Stomach (tissue), 9 donors: ENCODE results near the gene NT5C1A. TPM values are rescaled to one million over a fixed set of nuclear protein-coding genes. Genes with fewer than 3 reads are reported as not detected.

Source experiments
- DNase-seq, 2 donors: peaks; one replicate each; pipeline versions ENCODE4 v3.0.0 to v3.0.0-alpha.2; 2013 to 2019
- H3K27ac ChIP-seq, 5 donors: fragments of 200-600 bp in 4 of 5; sonication (generic) in 4 of 5; one replicate each; pipeline ENCODE4 v1.5.1; 2013 to 2019; ENCODE audit warnings: mild to moderate bottlenecking in 1 of 5, moderate library complexity in 1 of 5
- H3K27me3 ChIP-seq, 3 donors: fragments of 200-600 bp; sonication (generic); one replicate each; pipeline ENCODE4 v1.5.1; 2017 to 2019; ENCODE audit warnings: mixed run types in 1 of 3
- H3K36me3 ChIP-seq, 4 donors: fragments of 200-600 bp; sonication (generic); 1 replicate in 3 of 4; 2 replicates in 1 of 4; pipeline ENCODE4 v1.5.1; 2016 to 2019
- H3K4me1 ChIP-seq, 4 donors: fragments of 200-600 bp; sonication (generic); one replicate each; pipeline ENCODE4 v1.5.1; 2016 to 2019
- H3K4me3 ChIP-seq, 4 donors: fragments of 200-600 bp; sonication (generic) in 3 of 4; one replicate each; pipeline ENCODE4 v1.5.1; 2016 to 2019; ENCODE audit warnings: mild to moderate bottlenecking in 1 of 4
- H3K9me3 ChIP-seq, 4 donors: fragments of 200-600 bp; sonication (generic); one replicate each; pipeline ENCODE4 v1.5.1; 2016 to 2019
- EP300 ChIP-seq: sonication (generic); formaldehyde crosslinking; IDR thresholded peaks from one replicate; pipeline ENCODE4 v1.6.1; 2017; ENCODE audit warnings: antibody characterized with exemption
- POLR2A ChIP-seq, 4 donors: fragments of 450-650 bp; IDR thresholded peaks; one replicate each; pipeline ENCODE4 v1.6.1; 2016; ENCODE audit warnings: antibody characterized with exemption in 4 of 4, control low read depth in 2 of 4, mild to moderate bottlenecking in 1 of 4, moderate library complexity in 1 of 4
- POLR2AphosphoS5 ChIP-seq, 3 donors: sonication (generic); formaldehyde crosslinking; IDR thresholded peaks; one replicate each; pipeline ENCODE4 v1.6.1; 2016; ENCODE audit warnings: antibody characterized with exemption in 3 of 3
- WGBS, 5 donors: extraction: QIAGEN DNeasy Blood & Tissue Kit in 3 of 5; methylation state at CpG; one replicate each; pipeline versions ENCODE4 v1.1.5 to v1.1.7; 2013 to 2018; 5-methylcytosine and 5-hydroxymethylcytosine counted together
- intact Hi-C: fragments of 100-400 bp; cut with DNase I; formaldehyde crosslinking; loops from one replicate; pipeline ENCODE4 v1.15.1; 2023; ENCODE audit warnings: low total_unique reads
- polyA plus RNA-seq, 3 donors: library from polyadenylated mRNA; stranded (reverse); fragments of 200-250 nt; gene quantifications; one replicate each; pipeline ENCODE4 v1.2.3, GENCODE V29; 2013
- total RNA-seq, 5 donors: library from RNA; depleted of rRNA; stranded (reverse); fragments of >200 nt; gene quantifications; one replicate each; pipeline versions ENCODE4 v1.1.0 to v1.2.3, GENCODE V29; 2014 to 2016
- TF ChIP-seq, protein P1 (sequence below), 7 experiments: fragments of 450-650 bp in 4 of 7; fragments of 200-600 bp in 3 of 7; sonication (generic) in 3 of 7; IDR thresholded peaks; one replicate each; pipeline ENCODE4 v1.5.1; 2016 to 2019; ENCODE audit warnings: antibody characterized with exemption in 7 of 7, control low read depth in 2 of 7, mild to moderate bottlenecking in 1 of 7
- donor health status: healthy with polysubstance abuse.
- donor health status: Bipolar disorder and iron deficiency.
- donor health status: healthy.

NT5C1A gene
- total and polyA plus RNA-seq, 8 donors, result 0.76 to 0.92 TPM; not detected in 6

DNA sequence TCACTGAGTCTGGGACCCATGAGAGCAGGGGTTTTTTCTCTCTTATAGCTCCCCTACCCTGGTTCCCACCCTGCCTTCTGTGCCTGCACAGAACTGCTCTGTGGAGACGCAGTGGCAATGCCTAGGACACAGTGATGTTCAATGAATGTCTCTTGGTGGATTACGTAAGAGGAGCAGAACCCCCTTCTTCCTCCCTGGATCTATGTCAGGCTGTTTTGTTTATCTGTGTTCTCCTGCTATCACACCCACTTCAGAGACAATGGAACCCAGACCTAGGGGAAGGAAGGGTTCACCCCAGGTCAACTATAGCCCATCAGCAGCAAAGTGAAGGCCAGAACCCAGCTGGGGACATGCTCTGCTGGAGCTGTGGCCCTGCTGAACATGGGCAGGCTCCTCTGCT is 17.3 kb upstream of the NT5C1A start:
- intact Hi-C loops, result no loop called here
- TF ChIP-seq POLR2AphosphoS5 (IDR thresholded peaks at IDR 0.05) (no peak), POLR2A (IDR thresholded peaks at IDR 0.05) (no peak), EP300 (no peak)
- H3K27me3 ChIP-seq, result peaks cover 0 to 92% (median 65%) of the 10 kb centered on the region in 3 donors

DNA sequence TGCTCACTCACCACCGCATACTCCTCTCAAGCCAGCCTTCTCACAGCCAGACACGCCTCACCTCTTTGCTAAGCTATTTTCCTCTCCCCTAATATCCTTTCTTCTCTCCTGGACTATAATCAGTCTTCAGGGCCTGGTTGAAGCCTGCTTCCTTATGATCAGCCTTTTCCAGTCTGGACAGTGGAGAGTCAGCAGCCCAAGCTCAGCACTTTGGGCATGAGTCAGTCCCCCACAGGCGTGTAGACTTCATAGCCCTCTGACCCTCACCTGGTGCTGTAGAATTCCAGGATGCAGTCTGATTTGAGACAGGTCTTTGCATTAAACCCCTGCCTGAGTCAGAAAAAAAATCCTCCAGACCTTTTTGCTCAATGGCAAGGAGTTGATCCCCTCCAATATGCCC is 16.8 kb upstream of the NT5C1A start:
- Histone ChIP-seq H3K4me3 (no peak overlapping the region), H3K9me3 (no peaks in the 10 kb centered on the region), H3K4me1 (peaks cover 18 to 28% (median 23%) of the 10 kb centered on the region in 4 donors), H3K36me3 (no peaks in the 10 kb centered on the region), H3K27me3 (peaks cover 0 to 94% (median 70%) of the 10 kb centered on the region in 3 donors), H3K27ac (no peak overlapping the region)
- 58 to 80% (median 67%) methylated on average over 3 of the region's 3 CpGs for WGBS, 5 donors
- no peak for DNase-seq
- intact Hi-C loops, result no loop called here
- no peak for TF ChIP-seq POLR2A (IDR thresholded peaks at IDR 0.05)
- TF ChIP-seq EP300, result no peak
- TF ChIP-seq POLR2AphosphoS5 (IDR thresholded peaks at IDR 0.05), result no peak
- TF ChIP-seq, protein P1, sequence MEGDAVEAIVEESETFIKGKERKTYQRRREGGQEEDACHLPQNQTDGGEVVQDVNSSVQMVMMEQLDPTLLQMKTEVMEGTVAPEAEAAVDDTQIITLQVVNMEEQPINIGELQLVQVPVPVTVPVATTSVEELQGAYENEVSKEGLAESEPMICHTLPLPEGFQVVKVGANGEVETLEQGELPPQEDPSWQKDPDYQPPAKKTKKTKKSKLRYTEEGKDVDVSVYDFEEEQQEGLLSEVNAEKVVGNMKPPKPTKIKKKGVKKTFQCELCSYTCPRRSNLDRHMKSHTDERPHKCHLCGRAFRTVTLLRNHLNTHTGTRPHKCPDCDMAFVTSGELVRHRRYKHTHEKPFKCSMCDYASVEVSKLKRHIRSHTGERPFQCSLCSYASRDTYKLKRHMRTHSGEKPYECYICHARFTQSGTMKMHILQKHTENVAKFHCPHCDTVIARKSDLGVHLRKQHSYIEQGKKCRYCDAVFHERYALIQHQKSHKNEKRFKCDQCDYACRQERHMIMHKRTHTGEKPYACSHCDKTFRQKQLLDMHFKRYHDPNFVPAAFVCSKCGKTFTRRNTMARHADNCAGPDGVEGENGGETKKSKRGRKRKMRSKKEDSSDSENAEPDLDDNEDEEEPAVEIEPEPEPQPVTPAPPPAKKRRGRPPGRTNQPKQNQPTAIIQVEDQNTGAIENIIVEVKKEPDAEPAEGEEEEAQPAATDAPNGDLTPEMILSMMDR (IDR thresholded peaks at IDR 0.05), result no peak

More for the DNA sequence above, 17.3 kb upstream of the NT5C1A start:
- WGBS, 5 donors, result 82 to 90% (median 83%) methylated on average over 2 of the region's 2 CpGs
- no peak for DNase-seq
- Histone ChIP-seq H3K36me3 (no peaks in the 10 kb centered on the region), H3K4me3 (no peak overlapping the region), H3K9me3 (no peaks in the 10 kb centered on the region), H3K27ac (no peak overlapping the region), H3K4me1 (peaks cover 18 to 24% (median 21%) of the 10 kb centered on the region in 4 donors)

DNA sequence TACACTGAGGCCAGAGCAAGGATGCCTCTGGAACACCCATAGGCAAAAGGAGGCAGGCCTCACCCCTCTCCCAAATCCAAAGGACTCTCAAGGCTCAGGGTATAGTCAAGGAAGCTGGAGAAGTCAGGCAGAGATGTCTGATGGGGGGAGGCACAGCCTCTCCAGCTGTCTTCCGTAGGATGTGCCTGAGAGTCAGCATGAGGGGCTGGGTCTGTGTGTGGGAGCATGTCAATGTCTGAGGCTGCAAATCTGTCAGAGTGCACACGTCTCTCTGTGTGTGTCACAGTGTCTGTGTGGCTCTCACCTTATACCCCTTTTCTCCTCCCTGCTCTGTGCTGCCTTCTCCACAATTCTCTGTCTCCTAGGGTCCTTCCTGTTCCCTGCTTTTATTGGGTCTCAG is 15.3 kb upstream of the NT5C1A start:
- WGBS, 5 donors, result 59 to 81% (median 64%) methylated on average over 2 of the region's 2 CpGs
- Histone ChIP-seq H3K36me3 (no peaks in the 10 kb centered on the region), H3K27me3 (peaks cover 0 to 95% (median 75%) of the 10 kb centered on the region in 3 donors), H3K4me1 (peaks cover 15 to 25% (median 19%) of the 10 kb centered on the region in 4 donors), H3K4me3 (no peak overlapping the region), H3K9me3 (no peaks in the 10 kb centered on the region), H3K27ac (no peak overlapping the region)
- TF ChIP-seq, protein P1 (IDR thresholded peaks at IDR 0.05), result no peak
- TF ChIP-seq EP300, result no peak
- intact Hi-C loops, result no loop called here
- no peak for DNase-seq

DNA sequence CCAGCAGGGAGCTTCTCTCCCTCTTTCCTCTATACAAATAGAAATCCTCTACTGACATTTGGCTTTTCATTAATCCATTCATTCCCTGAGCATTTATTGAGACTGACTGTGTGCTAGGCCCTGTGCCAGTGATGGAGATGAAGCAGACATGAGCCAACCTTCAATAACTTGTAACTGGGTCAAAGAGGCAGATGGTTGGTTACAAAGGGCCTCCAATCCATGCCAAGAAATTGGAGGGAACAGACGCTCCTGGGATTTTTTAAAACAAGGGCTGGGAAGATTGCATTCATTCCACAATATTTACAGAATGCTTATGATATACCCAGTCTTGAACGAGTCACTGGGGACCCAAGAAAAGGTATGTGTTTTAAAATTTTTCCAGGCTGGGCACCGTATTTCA is 13.2 kb upstream of the NT5C1A start:
- Histone ChIP-seq H3K27ac (no peak overlapping the region), H3K4me1 (peaks cover 0 to 7% (median 3%) of the 10 kb centered on the region in 4 donors), H3K9me3 (no peaks in the 10 kb centered on the region), H3K36me3 (no peaks in the 10 kb centered on the region), H3K27me3 (peaks cover 0 to 88% (median 61%) of the 10 kb centered on the region in 3 donors), H3K4me3 (no peak overlapping the region)
- no peak for DNase-seq
- WGBS, 5 donors, result 71 to 85% (median 74%) methylated on average over 3 of the region's 3 CpGs
- intact Hi-C loops, result no loop called here
- TF ChIP-seq POLR2A (IDR thresholded peaks at IDR 0.05), result no peak
- TF ChIP-seq, protein P1 (IDR thresholded peaks at IDR 0.05), result no peak

DNA sequence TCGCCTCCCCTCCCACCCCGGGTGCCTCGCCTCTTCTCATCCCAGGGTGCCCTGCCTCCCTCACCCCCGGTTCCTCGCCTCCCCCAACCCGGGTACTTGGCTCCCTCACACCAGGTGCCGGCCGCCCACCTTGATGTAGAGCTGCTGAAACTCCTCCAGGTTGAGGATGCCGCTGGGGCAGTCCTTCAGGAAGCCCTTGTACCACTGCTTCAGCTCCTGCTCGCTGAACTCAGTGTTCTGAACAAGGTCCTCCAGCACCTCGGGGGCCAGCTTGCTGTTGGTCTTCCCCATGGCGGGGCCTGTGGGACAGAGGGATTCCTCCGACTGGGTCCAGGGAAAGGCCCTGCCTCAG is 12.4 kb upstream of the NT5C1A start:
- no peak for DNase-seq
- 27 to 93% (median 47%) methylated on average over 3 to 13 of the region's 13 CpGs for WGBS, 5 donors
- intact Hi-C loops, result no loop called here
- Histone ChIP-seq H3K9me3 (no peaks in the 10 kb centered on the region), H3K4me3 (no peak overlapping the region), H3K27me3 (peaks cover 0 to 86% (median 53%) of the 10 kb centered on the region in 3 donors), H3K4me1 (peaks cover 0 to 7% (median 3%) of the 10 kb centered on the region in 4 donors), H3K27ac (no peak overlapping the region), H3K36me3 (no peaks in the 10 kb centered on the region)
- no peak for TF ChIP-seq EP300
- TF ChIP-seq POLR2AphosphoS5 (IDR thresholded peaks at IDR 0.05), result no peak
- TF ChIP-seq POLR2A (IDR thresholded peaks at IDR 0.05), result no peak
- TF ChIP-seq, protein P1 (IDR thresholded peaks at IDR 0.05), result no peak
